IMR-90 (cell line): Measurements from ENCODE around the gene MIEN1. TPM values are rescaled to one million over a fixed set of nuclear protein-coding genes. Genes with fewer than 3 reads are reported as not detected.

Experiments used
- ATAC-seq: fragments of 200-7000 bp; cut with Tn5 transposase; 2 replicates; pipeline ENCODE4 v1.9.1; 2020; ENCODE audit warnings: low read depth, mild to moderate bottlenecking, moderate library complexity
- BruUV-seq: library from RNA; stranded (reverse); fragments of 400-500 nt; replicated peaks from 2 replicates; lab custom pipeline; 2021; lab: Mats Ljungman, UMichigan
- CTCF ChIA-PET: fragments of 300-600 bp; formaldehyde crosslinking; extraction: SDS; loops from one replicate; lab custom pipeline; 2021; ENCODE audit warnings: antibody characterized with exemption; lab: Yijun Ruan, JAX
- POLR2A ChIA-PET: fragments of 300-600 bp; sonication (Branson Sonifier 250); formaldehyde crosslinking; loops from one replicate; lab custom pipeline; 2022; ENCODE audit warnings: antibody characterized with exemption; ENCODE audit not compliant: unreplicated experiment; lab: Charles Lee
- DNase-seq: peaks from one replicate; pipeline ENCODE4 v3.0.0; 2013
- H2AFZ ChIP-seq: replicated peaks from 2 replicates; pipeline ENCODE3; 2013; ENCODE audit warnings: low read length, mild to moderate bottlenecking; ENCODE audit not compliant: poor library complexity
- H2AK5ac ChIP-seq: 2 replicates; pipeline ENCODE4 v1.6.1; 2013; ENCODE audit warnings: low read depth, low read length, inconsistent platforms
- H2AK9ac ChIP-seq: replicated peaks from 2 replicates; pipeline ENCODE3; 2013; ENCODE audit warnings: mild to moderate bottlenecking, low read depth, low read length, moderate library complexity; ENCODE audit not compliant: poor library complexity
- H2BK120ac ChIP-seq: 2 replicates; pipeline ENCODE4 v1.6.1; 2013; ENCODE audit warnings: low read depth, low read length, inconsistent platforms
- H2BK15ac ChIP-seq: 3 replicates; pipeline ENCODE4 v1.6.1; 2013; ENCODE audit warnings: low read depth, low read length, inconsistent platforms
- H2BK20ac ChIP-seq: 2 replicates; pipeline ENCODE4 v1.6.1; 2013; ENCODE audit warnings: low read depth, mild to moderate bottlenecking, inconsistent platforms, low read length, moderate library complexity
- H2BK5ac ChIP-seq: 2 replicates; pipeline ENCODE4 v1.6.1; 2013; ENCODE audit warnings: mild to moderate bottlenecking, low read depth, low read length, inconsistent platforms; ENCODE audit not compliant: poor library complexity, severe bottlenecking
- H3K14ac ChIP-seq: replicated peaks from 2 replicates; pipeline ENCODE4 v1.6.1; 2013; ENCODE audit warnings: low read depth, low read length, inconsistent platforms
- H3K18ac ChIP-seq: 2 replicates; pipeline ENCODE4 v1.6.1; 2013; ENCODE audit warnings: low read depth, low read length, control low read depth
- H3K23ac ChIP-seq: 2 replicates; pipeline ENCODE4 v1.6.1; 2013; ENCODE audit warnings: low read depth, low read length, inconsistent platforms
- H3K27ac ChIP-seq: 2 replicates; pipeline ENCODE4 v1.5.1; 2013; ENCODE audit warnings: mild to moderate bottlenecking, control low read depth, low read length; ENCODE audit not compliant: insufficient read depth
- H3K27me3 ChIP-seq: 2 replicates; pipeline ENCODE4 v1.6.1; 2013; ENCODE audit warnings: low read length; ENCODE audit not compliant: control insufficient read depth, insufficient read depth
- H3K36me3 ChIP-seq: 2 replicates; pipeline ENCODE4 v1.6.1; 2013; ENCODE audit warnings: low read length, mixed read lengths; ENCODE audit not compliant: control insufficient read depth, insufficient read depth
- H3K4ac ChIP-seq: 2 replicates; pipeline ENCODE4 v1.6.1; 2013; ENCODE audit warnings: low read depth, low read length, inconsistent platforms
- H3K4me1 ChIP-seq: 2 replicates; pipeline ENCODE4 v1.6.1; 2013; ENCODE audit warnings: low read length, mixed read lengths; ENCODE audit not compliant: control insufficient read depth, insufficient read depth
- H3K4me2 ChIP-seq: 2 replicates; pipeline ENCODE4 v1.6.1; 2013; ENCODE audit warnings: low read depth, mild to moderate bottlenecking, control low read depth, low read length, moderate library complexity
- H3K4me3 ChIP-seq: 2 replicates; pipeline ENCODE4 v1.5.1; 2013; ENCODE audit warnings: low read depth, mild to moderate bottlenecking, control low read depth, low read length, moderate library complexity; ENCODE audit not compliant: insufficient read depth
- H3K56ac ChIP-seq: 2 replicates; pipeline ENCODE4 v1.6.1; 2013; ENCODE audit warnings: low read length, inconsistent platforms; ENCODE audit not compliant: insufficient read depth; ENCODE audit errors: extremely low read depth
- H3K79me1 ChIP-seq, 2 experiments: 2 replicates each; pipeline ENCODE4 v1.6.1; 2013; ENCODE audit warnings: low read length in 2 of 2, inconsistent platforms in 1 of 2, low read depth in 1 of 2
- H3K9ac ChIP-seq: 2 replicates; pipeline ENCODE4 v1.6.1; 2013; ENCODE audit warnings: low read depth, low read length, control low read depth
- H3K9me1 ChIP-seq: 2 replicates; pipeline ENCODE4 v1.6.1; 2013; ENCODE audit warnings: low read length, inconsistent platforms; ENCODE audit not compliant: insufficient read depth
- H3K9me3 ChIP-seq: 2 replicates; pipeline ENCODE4 v1.6.1; 2013; ENCODE audit warnings: low read length; ENCODE audit not compliant: control insufficient read depth, insufficient read depth
- H4K20me1 ChIP-seq: 2 replicates; pipeline ENCODE4 v1.6.1; 2013; ENCODE audit warnings: low read length, inconsistent platforms; ENCODE audit not compliant: insufficient read depth
- H4K5ac ChIP-seq: 2 replicates; pipeline ENCODE4 v1.6.1; 2013; ENCODE audit warnings: mild to moderate bottlenecking, low read depth, low read length, control low read depth
- H4K8ac ChIP-seq, 2 experiments: 2 replicates each; pipeline ENCODE4 v1.6.1; 2013; ENCODE audit warnings: low read depth in 2 of 2, low read length in 2 of 2, control low read depth in 1 of 2, inconsistent platforms in 1 of 2
- H4K91ac ChIP-seq: 2 replicates; pipeline ENCODE4 v1.6.1; 2013; ENCODE audit warnings: low read depth, low read length, inconsistent platforms; ENCODE audit not compliant: insufficient read depth
- BHLHE40 ChIP-seq: fragments of 150-350 bp; IDR thresholded peaks from 2 replicates; pipeline ENCODE4 v1.6.1; 2016; ENCODE audit warnings: mild to moderate bottlenecking, low read depth, low read length
- CHD1 ChIP-seq: IDR thresholded peaks from 2 replicates; pipeline ENCODE4 v1.6.1; 2012; ENCODE audit warnings: low read depth, low read length, improper control_type of control experiment
- CTCF ChIP-seq: conservative IDR thresholded peaks from 2 replicates; pipeline ENCODE4 v1.5.1; 2012; ENCODE audit warnings: mild to moderate bottlenecking, low read depth, low read length, improper control_type of control experiment
- ELK1 ChIP-seq: fragments of 150-350 bp; IDR thresholded peaks from 2 replicates; pipeline ENCODE4 v1.6.1; 2016; ENCODE audit warnings: low read depth, mild to moderate bottlenecking, low read length, moderate library complexity, borderline replicate concordance
- MAFK ChIP-seq: IDR thresholded peaks from 2 replicates; pipeline ENCODE4 v1.6.1; 2012; ENCODE audit warnings: low read depth, low read length, improper control_type of control experiment
- MAZ ChIP-seq: IDR thresholded peaks from 2 replicates; pipeline ENCODE4 v1.6.1; 2012; ENCODE audit warnings: low read depth, mild to moderate bottlenecking, low read length, improper control_type of control experiment, moderate library complexity, borderline replicate concordance
- POLR2A ChIP-seq: IDR thresholded peaks from 2 replicates; pipeline ENCODE4 v1.6.1; 2012; ENCODE audit warnings: mild to moderate bottlenecking, low read depth, low read length
- RCOR1 ChIP-seq: IDR thresholded peaks from 2 replicates; pipeline ENCODE4 v1.6.1; 2012; ENCODE audit warnings: mild to moderate bottlenecking, low read length, improper control_type of control experiment; ENCODE audit not compliant: insufficient replicate concordance
- RFX5 ChIP-seq: IDR thresholded peaks from 2 replicates; pipeline ENCODE4 v1.8.0; 2012; ENCODE audit warnings: low read depth, mild to moderate bottlenecking, low read length, moderate library complexity
- SMC3 ChIP-seq: fragments of 150-350 bp; IDR thresholded peaks from 2 replicates; pipeline ENCODE4 v1.6.1; 2016; ENCODE audit warnings: low read depth, mild to moderate bottlenecking, antibody characterized with exemption, low read length, moderate library complexity
- WGBS, 2 experiments: methylation state at CpG; one replicate each; pipeline versions ENCODE4 v1.1.5 to v1.1.7; 2013; ENCODE audit warnings: missing lambda C conversion rate in 2 of 2; ENCODE audit not compliant: insufficient read length in 1 of 2; ENCODE audit errors: extremely low coverage in 2 of 2; 5-methylcytosine and 5-hydroxymethylcytosine counted together
- dilution Hi-C: fragments of 300-500 bp; cut with HindIII; formaldehyde crosslinking; loops from one replicate; pipeline ENCODE4 v1.14.3; 2018; ENCODE audit warnings: low sequenced_read_pairs; ENCODE audit not compliant: unreplicated experiment
- in situ Hi-C: fragments of 300-500 bp; cut with MboI; formaldehyde crosslinking; loops from 3 replicates; pipeline ENCODE4 v1.14.3; 2019; ENCODE audit warnings: low sequenced_read_pairs, inconsistent platforms, mixed read lengths
- intact Hi-C: fragments of 100-400 bp; cut with micrococcal nuclease; formaldehyde crosslinking; loops from 2 replicates; pipeline ENCODE4 v1.10.0; 2022
- polyA plus RNA-seq, 3 experiments: library from polyadenylated mRNA; depleted of rRNA; stranded (reverse); fragments of >200 nt; gene quantifications; 2 replicates each; pipeline ENCODE4 v1.2.3, GENCODE V29; 2012; ENCODE audit warnings: low replicate concordance in 1 of 3
- total RNA-seq: library from RNA; depleted of rRNA; stranded (reverse); fragments of >200 nt; gene quantifications from 2 replicates; pipeline ENCODE4 v1.2.3, GENCODE V29; 2012

The MIEN1 gene
- total and polyA plus RNA-seq, 2 of the 4 experiments (the other 2 are of a cell fraction), result 20.3 to 75.6 TPM

DNA sequence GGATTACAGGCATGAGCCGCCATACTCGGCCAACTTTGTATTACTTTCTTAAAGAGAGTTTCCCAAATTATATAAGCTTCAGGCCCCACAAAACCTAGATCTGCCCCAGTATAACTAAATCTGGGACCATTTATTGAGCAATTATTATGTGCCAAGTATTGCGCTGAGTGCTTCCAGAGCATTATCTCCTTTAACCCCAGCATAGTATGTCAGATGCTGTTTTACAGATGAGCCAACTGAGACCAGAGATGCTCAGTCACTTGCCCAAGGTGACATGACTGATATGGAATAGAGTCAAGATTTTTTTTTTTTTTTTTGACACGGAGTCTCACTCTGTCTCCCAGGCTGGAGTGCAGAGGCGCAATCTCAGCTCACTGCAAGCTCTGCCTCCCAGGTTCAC is 32.4 kb downstream of the MIEN1 start:
- no peak overlapping the region for H3K14ac ChIP-seq
- BruUV-seq, result no TSS peak
- no peak overlapping the region for H3K27ac ChIP-seq
- no peak overlapping the region for H3K9ac ChIP-seq
- H2BK15ac ChIP-seq, result no peak overlapping the region
- no peak overlapping the region for H4K91ac ChIP-seq
- ChIA-PET CTCF (no interaction called here), POLR2A (no interaction called here)
- H3K4me2 ChIP-seq, result no peak overlapping the region
- WGBS, 2 experiments, result no CpG with 5 or more reads among the region's 5 CpGs
- peaks cover 19% of the 10 kb centered on the region for H4K20me1 ChIP-seq
- DNase-seq, result no peak
- no peak overlapping the region for H3K56ac ChIP-seq
- H4K5ac ChIP-seq, result no peak overlapping the region
- H2AK5ac ChIP-seq, result no peak overlapping the region
- no peak overlapping the region for H2BK20ac ChIP-seq
- H3K9me1 ChIP-seq, result peaks cover 19% of the 10 kb centered on the region
- peaks cover 0 to 31% of the 10 kb centered on the region in 2 experiments; a peak in 3 of 4 replicates for H3K79me1 ChIP-seq
- H3K27me3 ChIP-seq, result no peaks in the 10 kb centered on the region
- ATAC-seq, result no peak
- no peak for TF ChIP-seq CHD1
- no peak for TF ChIP-seq ELK1
- TF ChIP-seq MAZ, result no peak
- TF ChIP-seq SMC3, result no peak
- TF ChIP-seq MAFK, result no peak
- TF ChIP-seq RFX5, result no peak
- no peak for TF ChIP-seq BHLHE40
- TF ChIP-seq RCOR1, result no peak
- TF ChIP-seq POLR2A, result no peak
- TF ChIP-seq CTCF, result no peak
- H2AFZ ChIP-seq, result no peak overlapping the region
- H2BK5ac ChIP-seq, result no peak overlapping the region
- in situ Hi-C loops, result no loop called here
- no peak overlapping the region for H3K23ac ChIP-seq
- H3K4me1 ChIP-seq, result peaks cover 11% of the 10 kb centered on the region
- H3K4me3 ChIP-seq, result no peak overlapping the region
- no peak overlapping the region for H2BK120ac ChIP-seq
- no peak overlapping the region for H4K8ac ChIP-seq
- dilution Hi-C loops, result no loop called here
- H2AK9ac ChIP-seq, result no peak overlapping the region
- intact Hi-C loops, result no loop called here
- H3K18ac ChIP-seq, result no peak overlapping the region
- H3K36me3 ChIP-seq, result no peaks in the 10 kb centered on the region
- no peaks in the 10 kb centered on the region for H3K9me3 ChIP-seq
- no peak overlapping the region for H3K4ac ChIP-seq
